H1 (cell line): Measurements from ENCODE around the gene SFXN1. TPM values are rescaled to one million over a fixed set of nuclear protein-coding genes. Genes with fewer than 3 reads are reported as not detected.

Source experiments
- CTCF ChIA-PET: fragments of 300-600 bp; sonication (Branson Sonifier 250); formaldehyde crosslinking; loops from one replicate; lab custom pipeline; 2021; ENCODE audit not compliant: partially characterized antibody; lab: Charles Lee
- POLR2A ChIA-PET: fragments of 300-600 bp; sonication (Branson Sonifier 250); formaldehyde crosslinking; loops from one replicate; lab custom pipeline; 2021; ENCODE audit warnings: inconsistent platforms; ENCODE audit not compliant: partially characterized antibody; lab: Charles Lee
- DNase-seq, 2 experiments: peaks; one replicate each; pipeline versions ENCODE4 v3.0.0 to v3.0.0-alpha.2; 2010 to 2022; ENCODE audit warnings: low spot score in 2 of 2, low read depth in 1 of 2, mixed read lengths in 1 of 2
- FAIRE-seq: peaks from 2 replicates; lab custom pipeline; 2011; peaks lifted over from hg19 to GRCh38; lab: Jason Lieb, UNC
- H2AFZ ChIP-seq: 2 replicates; pipeline ENCODE4 v1.8.1; 2012; ENCODE audit warnings: low read length, inconsistent platforms
- H2AK5ac ChIP-seq: 2 replicates; pipeline ENCODE4 v1.6.1; 2013; ENCODE audit warnings: low read depth, low read length
- H2BK120ac ChIP-seq: replicated peaks from 2 replicates; pipeline ENCODE3; 2013; ENCODE audit warnings: low read depth, low read length, inconsistent platforms
- H2BK12ac ChIP-seq: 2 replicates; pipeline ENCODE4 v1.6.1; 2013; ENCODE audit warnings: low read depth, low read length
- H2BK15ac ChIP-seq: 2 replicates; pipeline ENCODE4 v1.6.1; 2013; ENCODE audit warnings: low read length
- H2BK20ac ChIP-seq: 2 replicates; pipeline ENCODE4 v1.6.1; 2013; ENCODE audit warnings: low read length
- H2BK5ac ChIP-seq: 2 replicates; pipeline ENCODE4 v1.6.1; 2013; ENCODE audit warnings: low read depth, low read length
- H3K14ac ChIP-seq: 2 replicates; pipeline ENCODE4 v1.6.1; 2013; ENCODE audit warnings: inconsistent platforms; ENCODE audit not compliant: insufficient read length
- H3K18ac ChIP-seq: 2 replicates; pipeline ENCODE4 v1.6.1; 2013; ENCODE audit warnings: low read length; ENCODE audit errors: extremely low read depth
- H3K23ac ChIP-seq: 2 replicates; pipeline ENCODE4 v1.6.1; 2013; ENCODE audit warnings: inconsistent platforms; ENCODE audit not compliant: insufficient read length
- H3K23me2 ChIP-seq: 2 replicates; pipeline ENCODE4 v1.6.1; 2013; ENCODE audit warnings: low read depth, low read length
- H3K27ac ChIP-seq: 2 replicates; pipeline ENCODE4 v1.6.1; 2011; ENCODE audit warnings: low read depth, low read length, inconsistent platforms
- H3K27me3 ChIP-seq, 4 experiments: replicated peaks in 1 of 4; 1 replicate in 1 of 4; 2 replicates in 3 of 4; pipeline versions ENCODE4 v1.6.1 to v1.8.1; 2011 to 2013; ENCODE audit warnings: low read length in 3 of 4, mild to moderate bottlenecking in 3 of 4, inconsistent platforms in 2 of 4, mixed read lengths in 2 of 4, moderate library complexity in 1 of 4; ENCODE audit not compliant: control insufficient read depth in 3 of 4, insufficient read depth in 3 of 4; ENCODE audit errors: extremely low read depth in 1 of 4
- H3K36me3 ChIP-seq, 4 experiments: 2 replicates each; pipeline versions ENCODE4 v1.6.1 to v1.8.1; 2011 to 2013; ENCODE audit warnings: mild to moderate bottlenecking in 4 of 4, low read length in 3 of 4, moderate library complexity in 2 of 4, control low read depth in 1 of 4, inconsistent platforms in 1 of 4; ENCODE audit not compliant: insufficient read depth in 4 of 4, control insufficient read depth in 2 of 4
- H3K4ac ChIP-seq: replicated peaks from 2 replicates; pipeline ENCODE3; 2013; ENCODE audit warnings: low read length, low read depth, mixed read lengths, inconsistent platforms; ENCODE audit not compliant: insufficient read length
- H3K4me1 ChIP-seq, 4 experiments: replicated peaks in 1 of 4; 1 replicate in 1 of 4; 2 replicates in 3 of 4; pipeline versions ENCODE4 v1.6.1 to v1.8.1; 2011 to 2013; ENCODE audit warnings: low read length in 3 of 4, inconsistent platforms in 2 of 4, mixed read lengths in 1 of 4; ENCODE audit not compliant: insufficient read depth in 4 of 4, control insufficient read depth in 3 of 4
- H3K4me2 ChIP-seq, 2 experiments: 2 replicates each; pipeline versions ENCODE4 v1.6.1 to v1.8.1; 2011 to 2013; ENCODE audit warnings: low read depth in 2 of 2, low read length in 2 of 2, control low read depth in 1 of 2, inconsistent platforms in 1 of 2, mild to moderate bottlenecking in 1 of 2; ENCODE audit not compliant: insufficient read depth in 1 of 2
- H3K4me3 ChIP-seq, 4 experiments: fragments of 200-600, 300-600 bp in 1 of 4; sonication (generic), shearing (Covaris generic), sonication (Bioruptor Twin) in 1 of 4; 2 replicates each; pipeline versions ENCODE4 v1.5.1 to v1.8.1; 2011 to 2016; ENCODE audit warnings: low read length in 4 of 4, low read depth in 3 of 4, control low read depth in 2 of 4, inconsistent platforms in 2 of 4, mild to moderate bottlenecking in 2 of 4, mixed read lengths in 1 of 4, moderate library complexity in 1 of 4; ENCODE audit not compliant: insufficient read depth in 2 of 4; ENCODE audit errors: extremely low read depth in 1 of 4
- H3K56ac ChIP-seq: replicated peaks from 2 replicates; pipeline ENCODE3; 2013; ENCODE audit warnings: low read depth, mild to moderate bottlenecking, mixed read lengths, low read length, inconsistent platforms; ENCODE audit not compliant: insufficient read length
- H3K79me1 ChIP-seq: 2 replicates; pipeline ENCODE4 v1.6.1; 2013; ENCODE audit warnings: low read depth, low read length, control low read depth
- H3K79me2 ChIP-seq, 2 experiments: 2 replicates each; pipeline versions ENCODE4 v1.6.1 to v1.8.1; 2012 to 2013; ENCODE audit warnings: low read length in 2 of 2, mild to moderate bottlenecking in 2 of 2, inconsistent platforms in 1 of 2; ENCODE audit not compliant: insufficient read depth in 2 of 2, control insufficient read depth in 1 of 2
- H3K9ac ChIP-seq, 4 experiments: replicated peaks in 1 of 4; 1 replicate in 1 of 4; 2 replicates in 3 of 4; pipeline versions ENCODE4 v1.6.1 to v1.8.1; 2011 to 2013; ENCODE audit warnings: low read depth in 3 of 4, low read length in 3 of 4, control low read depth in 2 of 4, mild to moderate bottlenecking in 2 of 4, moderate library complexity in 2 of 4, inconsistent platforms in 1 of 4; ENCODE audit errors: extremely low read depth in 1 of 4
- H3K9me3 ChIP-seq, 2 experiments: 2 replicates each; pipeline versions ENCODE4 v1.6.1 to v1.8.1; 2012 to 2013; ENCODE audit warnings: mild to moderate bottlenecking in 2 of 2, moderate library complexity in 2 of 2, control low read depth in 1 of 2, inconsistent platforms in 1 of 2, low read depth in 1 of 2, low read length in 1 of 2, mixed read lengths in 1 of 2; ENCODE audit not compliant: insufficient read depth in 2 of 2
- H4K20me1 ChIP-seq, 2 experiments: replicated peaks in 1 of 2; 2 replicates each; pipeline versions ENCODE3 to v1.8.1; 2011 to 2013; ENCODE audit warnings: inconsistent platforms in 2 of 2, low read length in 2 of 2, mild to moderate bottlenecking in 1 of 2; ENCODE audit not compliant: insufficient read depth in 2 of 2, control insufficient read depth in 1 of 2
- H4K5ac ChIP-seq: 2 replicates; pipeline ENCODE4 v1.6.1; 2013; ENCODE audit warnings: low read length, low read depth, mixed read lengths, inconsistent platforms; ENCODE audit not compliant: insufficient read length
- H4K8ac ChIP-seq: 2 replicates; pipeline ENCODE4 v1.8.0; 2013; ENCODE audit warnings: mild to moderate bottlenecking, moderate library complexity, low read length, inconsistent platforms; ENCODE audit not compliant: insufficient read depth; ENCODE audit errors: extremely low read depth
- H4K91ac ChIP-seq: replicated peaks from 2 replicates; pipeline ENCODE3; 2013; ENCODE audit warnings: low read length, mixed read lengths, inconsistent platforms; ENCODE audit not compliant: insufficient read length
- RAD21 ChIP-seq, 2 experiments: IDR thresholded peaks in 1 of 2; conservative IDR thresholded peaks in 1 of 2; 2 replicates each; pipeline ENCODE4 v1.6.1; 2011; ENCODE audit warnings: low read depth in 2 of 2, low read length in 2 of 2, improper control_type of control experiment in 1 of 2, inconsistent platforms in 1 of 2, mild to moderate bottlenecking in 1 of 2, moderate library complexity in 1 of 2
- SRF ChIP-seq: IDR thresholded peaks from 2 replicates; pipeline ENCODE4 v1.6.1; 2011; ENCODE audit warnings: mild to moderate bottlenecking, low read depth, low read length, moderate library complexity
- WGBS, 2 experiments: shearing (Covaris generic) in 1 of 2; methylation state at CpG; one replicate each; pipeline versions ENCODE4 v1.1.6 to v1.1.7; 2013 to 2015; ENCODE audit warnings: low lambda C conversion rate in 2 of 2, mixed read lengths in 2 of 2, inconsistent platforms in 1 of 2, low coverage in 1 of 2, missing lambda C conversion rate in 1 of 2; ENCODE audit not compliant: insufficient replicate concordance in 2 of 2, insufficient coverage in 1 of 2, insufficient read length in 1 of 2; ENCODE audit errors: extremely low coverage in 1 of 2, missing lambda C conversion rate in 1 of 2; 5-methylcytosine and 5-hydroxymethylcytosine counted together
- polyA plus RNA-seq, 7 experiments: library from polyadenylated mRNA; depleted of rRNA in 3 of 7; stranded (reverse) in 5 of 7; unstranded in 2 of 7; fragments of >200 nt in 5 of 7; fragments of 200-250 nt in 2 of 7; gene quantifications; 1 replicate in 5 of 7; 2 replicates in 1 of 7; 4 replicates in 1 of 7; pipeline versions ENCODE4 v1.2.1 to v1.2.3, GENCODE V29; 2011 to 2013; ENCODE audit warnings: missing spikeins in 2 of 7, mixed read lengths in 2 of 7
- total RNA-seq: library from RNA; stranded (reverse); fragmentation: NEBNext Ultra II Directional; extraction: Animal tissue kit (Norgen Biotek cat#: 25700); gene quantifications from 2 replicates; pipeline ENCODE4 v1.2.1, GENCODE V29; 2021

Gene SFXN1
- total and polyA plus RNA-seq, 2 of the 8 experiments (the other 6 are each of a cell fraction or from before 2014, with no cell fraction given): 72.7 to 97.6 TPM

GRCh38 chr5:175508896-175509295, 30.5 kb downstream of the SFXN1 start:
- Histone ChIP-seq H2AFZ (no peak overlapping the region), H4K91ac (no peak overlapping the region), H3K4me1 (no peaks in the 10 kb centered on the region), H4K5ac (no peak overlapping the region), H3K23me2 (no peaks in the 10 kb centered on the region), H4K20me1 (peaks cover 3 to 7% of the 10 kb centered on the region in 2 experiments), H3K23ac (no peak overlapping the region), H2BK5ac (no peak overlapping the region), H3K14ac (no peak overlapping the region), H4K8ac (no peak overlapping the region), H2BK12ac (no peak overlapping the region), H3K79me2 (0 out of 4 replicates have a peak, but pooled peaks cover 0 to 2% of the 10 kb centered on the region in 2 experiments), H2BK15ac (no peak overlapping the region), H3K56ac (no peak overlapping the region), H3K4ac (no peak overlapping the region), H3K27me3 (no peaks in the 10 kb centered on the region), H2BK20ac (no peak overlapping the region), H3K4me2 (no peak overlapping the region), H3K9ac (no peak overlapping the region), H2BK120ac (no peak overlapping the region), H2AK5ac (no peak overlapping the region), H3K79me1 (no peaks in the 10 kb centered on the region), H3K27ac (no peak overlapping the region), H3K4me3 (no peak overlapping the region), H3K18ac (no peak overlapping the region), H3K36me3 (peaks cover 7 to 47% (median 32%) of the 10 kb centered on the region in 4 experiments), H3K9me3 (no peaks in the 10 kb centered on the region)
- DNase-seq (no peak), FAIRE-seq (no peak)
- ChIA-PET CTCF (interaction anchor here (0.7 to 0.9 kb wide), 2 partner anchors 164 to 192 kb away, joined by 3 read pairs; no protein-coding TSS in a partner anchor), POLR2A (no interaction called here)
- TF ChIP-seq SRF (no peak), RAD21 (IDR thresholded peaks at IDR 0.05 in 1 of 2, conservative IDR thresholded peaks at IDR 0.05 in 1 of 2; ENCODE audit: low read depth in 2 of 2, low read length in 2 of 2) (no peak)
- 91% methylated on average over 2 of the region's 2 CpGs; no CpG with 5 or more reads in 1 of the 2 experiments for WGBS, 2 experiments
